Dedifferentiated amniotic fluid mesenchymal stem cell (primary cell): ENCODE data around the gene ZNF408.

Experiments used
- DNase-seq: peaks from one replicate; pipeline ENCODE4 v3.0.0-alpha.2; 2016; ENCODE audit errors: extremely low spot score

The ZNF408 gene

DNA sequence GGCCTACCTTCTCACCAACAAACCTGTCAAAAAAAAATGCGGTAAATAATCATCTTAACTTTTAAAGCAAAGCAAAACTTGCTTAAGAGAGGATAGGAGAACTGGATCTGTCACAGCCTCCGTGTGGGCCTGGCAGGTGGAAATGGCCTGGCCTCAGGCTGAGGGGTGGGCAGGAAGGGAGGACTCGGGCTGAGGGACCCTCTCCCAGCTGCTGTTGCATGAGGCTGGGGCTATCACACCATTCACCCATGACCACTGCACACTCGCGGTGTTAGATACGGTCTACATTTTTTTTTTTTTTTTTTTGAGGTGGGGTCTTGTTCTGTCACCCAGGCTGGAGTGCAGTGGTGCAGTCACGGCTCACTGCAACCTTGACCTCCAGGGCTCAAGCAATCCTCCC is 24.9 kb upstream of the ZNF408 start:
- no peak for DNase-seq

DNA sequence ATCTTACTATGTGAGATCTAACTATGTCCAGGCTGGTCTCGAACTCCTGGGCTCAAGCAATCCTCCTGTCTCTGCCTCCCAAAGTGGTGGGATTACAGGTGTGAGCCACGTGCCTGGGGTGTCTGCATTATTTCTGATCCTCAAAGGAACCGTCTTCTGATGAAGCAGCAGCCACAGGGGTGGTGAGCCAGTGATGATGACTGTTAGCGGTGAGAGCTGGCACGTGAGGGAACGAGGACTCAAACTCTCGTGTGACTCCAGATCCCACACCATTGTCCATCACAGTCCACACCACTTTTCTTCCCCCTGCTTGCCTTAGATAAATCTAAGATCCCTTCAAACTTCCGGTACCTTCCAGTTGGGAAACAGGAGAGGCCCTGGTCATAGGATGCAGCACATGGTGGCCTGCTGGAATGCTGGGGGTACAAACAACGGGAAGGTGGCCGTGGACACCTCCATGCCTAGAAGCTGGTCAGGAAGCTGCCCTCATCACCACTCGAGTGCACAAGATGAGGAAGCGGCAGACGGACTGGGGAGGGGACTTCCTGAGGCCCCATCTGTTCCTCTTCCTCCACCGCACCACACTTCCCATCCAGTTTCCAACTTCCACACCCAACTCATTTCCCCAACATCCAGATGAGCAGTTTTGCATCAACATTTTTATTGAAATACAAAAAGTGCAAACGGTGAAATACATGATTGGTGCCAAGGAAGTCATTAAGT is 24.2 kb upstream of the ZNF408 start:
- DNase-seq = no peak

- DNase-seq = no peak
These were observed 23.7 kb upstream of the ZNF408 start for GRCh38 chr11:46677169-46677568.

DNA sequence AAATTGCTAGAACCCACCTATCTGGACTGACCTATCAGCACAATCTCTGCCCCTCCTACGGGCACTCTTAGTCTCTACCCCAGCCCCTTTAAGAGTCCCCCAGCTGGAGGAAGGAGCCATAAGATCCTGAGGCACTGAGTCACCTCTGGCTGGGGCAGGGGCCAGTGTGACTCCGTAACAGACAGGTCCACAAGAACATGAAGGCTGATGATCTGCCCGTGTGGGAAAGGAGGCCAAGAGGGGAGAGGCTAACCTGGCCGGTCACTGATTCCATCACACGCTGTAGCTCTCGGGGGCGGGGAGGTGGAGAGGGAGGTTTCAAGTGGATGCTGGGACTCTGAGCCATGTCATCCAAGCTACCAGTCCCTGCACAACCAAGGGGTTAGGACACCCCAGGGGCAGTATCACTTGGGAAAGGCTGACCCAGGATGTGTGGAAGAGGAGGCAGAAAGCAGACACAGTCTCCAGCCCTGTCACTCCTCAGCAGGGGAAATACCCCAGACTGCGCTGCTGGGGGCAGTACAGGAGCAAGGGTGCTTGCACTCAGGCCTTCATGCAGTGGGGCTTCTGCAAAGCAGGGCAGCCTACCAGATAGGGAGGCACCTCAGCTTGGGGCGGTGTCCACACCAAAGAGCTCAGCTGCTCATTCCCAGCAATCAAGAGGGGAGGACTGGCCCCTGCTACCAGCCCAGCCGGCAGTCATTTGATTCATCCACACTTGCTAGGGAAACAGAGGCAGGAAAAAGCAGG is 22.7 kb upstream of the ZNF408 start:
- no peak for DNase-seq

DNA sequence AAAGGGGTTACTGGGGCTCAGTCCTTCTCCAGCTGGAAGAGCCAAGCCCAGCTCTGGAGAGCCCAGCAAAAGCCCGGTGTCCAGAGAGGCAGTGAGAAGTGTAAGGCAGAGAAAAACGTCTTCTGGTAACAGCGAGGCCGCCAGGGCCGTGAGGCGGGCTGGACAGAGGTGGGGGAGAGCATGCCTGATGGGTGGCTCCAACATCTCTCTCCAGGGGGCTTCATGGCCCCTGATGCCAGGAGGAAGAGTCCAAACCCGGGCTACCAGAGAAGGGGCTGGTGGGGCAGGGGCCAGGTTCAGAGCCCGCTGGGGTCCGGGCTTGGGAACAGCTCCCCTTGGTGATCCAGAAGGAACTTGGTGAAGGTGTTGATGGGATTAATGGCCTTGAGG is 22.1 kb upstream of the ZNF408 start:
- DNase-seq = no peak

- DNase-seq = no peak
These were observed 21.3 kb upstream of the ZNF408 start for GRCh38 chr11:46679241-46680163.

DNA sequence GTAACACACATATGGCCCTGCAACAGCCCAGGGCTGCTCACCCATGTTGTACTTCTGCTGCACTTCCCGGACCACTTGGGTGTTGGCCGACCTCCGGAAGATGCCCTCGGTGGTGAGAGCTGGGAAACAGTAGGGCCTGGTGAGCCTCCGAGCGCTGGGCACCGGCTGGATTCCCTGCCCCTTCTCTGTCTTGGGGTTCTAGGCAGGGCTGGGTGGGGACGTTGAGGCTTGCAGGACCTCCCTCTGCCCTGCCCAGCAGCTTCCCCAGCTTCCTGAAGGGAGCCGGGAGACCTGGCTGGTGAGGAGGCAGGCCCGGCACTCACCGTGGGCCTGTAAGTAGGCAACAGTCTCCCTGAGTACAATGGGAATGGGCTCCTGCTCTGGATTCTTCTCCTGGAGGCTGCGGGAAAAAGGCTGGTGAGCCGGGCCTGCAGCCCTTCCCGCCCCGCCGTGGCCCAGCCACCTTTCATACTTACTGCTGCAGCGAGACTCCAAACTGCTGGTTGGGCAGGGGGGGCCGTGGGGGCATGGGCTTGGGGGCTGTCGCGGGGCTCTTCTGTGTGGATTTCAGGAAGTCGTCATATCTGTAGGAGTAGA is 20.6 kb upstream of the ZNF408 start:
- no peak for DNase-seq

- no peak for DNase-seq
These were observed 20.0 kb upstream of the ZNF408 start for GRCh38 chr11:46680815-46681214.

- DNase-seq = no peak
These were observed 19.0 kb upstream of the ZNF408 start for GRCh38 chr11:46681814-46682213.

- DNase-seq = no peak
These were observed 17.8 kb upstream of the ZNF408 start for GRCh38 chr11:46682773-46683752.

DNA sequence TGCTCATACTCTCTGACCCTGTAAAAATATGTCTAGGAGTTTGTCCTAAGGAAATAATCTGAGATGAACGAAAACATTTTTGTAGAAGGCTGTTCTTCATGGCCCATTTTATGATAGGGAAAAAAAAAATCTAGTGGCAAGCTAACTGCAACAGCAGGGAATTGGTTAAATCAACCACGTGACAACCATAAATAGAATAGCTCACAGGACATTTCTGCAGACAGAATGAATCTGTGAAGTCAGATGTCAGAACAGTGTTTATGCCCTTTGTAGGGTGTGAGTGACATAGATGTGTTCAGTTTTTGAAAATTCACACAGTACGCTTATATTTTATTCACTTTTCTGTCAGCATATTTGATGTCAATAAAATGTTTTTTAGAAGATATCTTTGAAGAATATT is 16.5 kb upstream of the ZNF408 start:
- no peak for DNase-seq

GRCh38 chr11:46686886-46687795 is 13.7 kb upstream of the ZNF408 start:
- no peak for DNase-seq

DNA sequence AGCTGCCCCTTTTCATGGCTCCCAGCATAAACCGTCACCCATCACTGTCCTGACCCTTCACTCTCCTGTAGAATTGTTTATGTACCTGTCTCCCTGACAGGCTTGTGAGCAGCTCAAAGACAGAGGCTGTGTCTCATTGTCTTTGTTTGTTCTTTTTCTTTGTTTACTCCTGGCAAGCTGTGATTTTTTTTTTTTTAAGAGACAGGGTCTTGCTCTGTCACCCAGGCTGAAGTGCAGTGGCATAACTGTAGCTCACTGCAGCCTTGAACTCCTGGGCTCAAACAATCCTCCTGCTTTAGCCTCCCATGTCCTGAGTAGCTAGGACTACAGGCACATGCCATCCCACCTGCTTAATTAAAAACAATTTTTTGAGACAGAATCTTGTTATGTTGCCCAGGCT is 10.1 kb upstream of the ZNF408 start:
- no peak for DNase-seq

DNA sequence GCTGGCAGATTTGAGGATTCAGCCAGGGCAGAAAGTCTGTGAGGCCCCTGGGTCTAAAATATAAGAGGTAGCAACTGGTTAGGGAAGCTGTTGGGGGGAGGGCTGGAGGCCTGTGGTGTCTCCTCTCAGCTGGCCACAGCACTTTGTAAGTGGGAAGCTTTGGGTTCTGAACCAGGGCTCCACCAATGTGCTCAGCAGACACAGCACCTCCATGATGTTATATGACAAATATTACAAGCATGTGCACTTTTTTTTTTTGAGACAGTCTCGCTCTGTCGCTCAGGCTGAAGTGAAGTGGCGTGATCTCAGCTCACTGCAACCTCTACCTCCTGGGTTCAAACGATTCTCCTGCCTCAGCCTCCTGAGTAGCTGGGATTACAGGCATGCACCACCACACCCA is 8.4 kb upstream of the ZNF408 start:
- DNase-seq = no peak

DNA sequence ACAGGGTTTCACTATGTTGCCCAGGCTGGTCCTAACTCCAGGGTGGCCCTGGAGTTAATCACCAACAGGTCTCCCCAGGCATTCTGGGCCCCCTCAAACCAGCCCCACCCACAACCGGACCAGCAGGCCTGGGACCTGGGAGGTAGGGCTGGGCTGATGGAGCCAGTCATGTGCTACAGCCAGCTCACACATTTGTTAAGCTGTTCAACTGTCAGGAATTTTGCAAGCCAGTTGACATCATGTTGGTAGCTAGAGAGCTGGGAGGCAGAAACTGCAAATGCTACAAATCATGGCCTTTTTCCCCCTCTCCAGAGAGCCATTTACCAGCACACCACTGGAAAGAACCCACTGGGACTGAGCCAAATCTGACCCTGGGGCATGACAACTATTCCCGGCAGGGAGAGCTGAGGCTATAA is 7.2 kb upstream of the ZNF408 start:
- DNase-seq = no peak

GRCh38 chr11:46694072-46694471 is 6.8 kb upstream of the ZNF408 start:
- DNase-seq = no peak

DNA sequence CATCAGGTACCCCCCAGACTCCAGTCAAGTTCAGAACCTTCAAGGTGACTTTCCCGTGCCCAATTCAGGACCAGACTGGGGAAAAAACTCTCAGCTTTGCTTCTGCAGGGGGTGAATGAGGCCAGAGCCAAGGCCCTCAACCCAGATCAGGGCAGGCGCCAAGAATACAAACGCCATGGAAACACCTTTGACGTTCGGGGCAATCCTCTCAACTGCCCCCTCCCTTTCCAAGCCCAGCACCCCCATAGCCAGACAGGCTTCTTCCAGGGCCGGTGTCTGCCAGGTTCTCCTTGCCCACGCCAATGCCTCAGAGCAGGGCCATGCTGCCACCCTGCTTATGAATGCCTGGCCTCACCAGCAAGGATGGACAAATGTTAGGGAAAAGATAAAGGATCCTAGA is 6.2 kb upstream of the ZNF408 start:
- no peak for DNase-seq

- no peak for DNase-seq
These were observed 5.3 kb upstream of the ZNF408 start for GRCh38 chr11:46695345-46696211.

DNA sequence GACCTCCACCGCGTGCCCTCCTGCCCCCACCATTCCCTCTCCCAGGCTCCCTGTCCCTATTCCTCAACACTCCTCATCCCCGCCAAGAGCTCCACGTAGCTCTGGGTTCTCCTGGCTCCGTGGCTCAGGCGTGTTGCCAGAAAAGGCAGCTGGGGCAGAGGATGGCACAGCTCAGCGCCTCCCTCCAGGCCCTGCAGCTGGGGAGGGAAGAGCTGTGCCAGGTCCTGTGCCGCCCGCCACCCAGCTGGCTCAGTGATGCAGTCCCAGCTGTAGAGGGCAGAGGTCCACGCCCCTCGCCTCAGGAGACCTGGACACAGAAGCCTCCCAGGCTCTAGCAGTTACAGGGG is 4.6 kb upstream of the ZNF408 start:
- DNase-seq = no peak
